ENCODE measurements around the gene GALT.

Gene GALT

DNA sequence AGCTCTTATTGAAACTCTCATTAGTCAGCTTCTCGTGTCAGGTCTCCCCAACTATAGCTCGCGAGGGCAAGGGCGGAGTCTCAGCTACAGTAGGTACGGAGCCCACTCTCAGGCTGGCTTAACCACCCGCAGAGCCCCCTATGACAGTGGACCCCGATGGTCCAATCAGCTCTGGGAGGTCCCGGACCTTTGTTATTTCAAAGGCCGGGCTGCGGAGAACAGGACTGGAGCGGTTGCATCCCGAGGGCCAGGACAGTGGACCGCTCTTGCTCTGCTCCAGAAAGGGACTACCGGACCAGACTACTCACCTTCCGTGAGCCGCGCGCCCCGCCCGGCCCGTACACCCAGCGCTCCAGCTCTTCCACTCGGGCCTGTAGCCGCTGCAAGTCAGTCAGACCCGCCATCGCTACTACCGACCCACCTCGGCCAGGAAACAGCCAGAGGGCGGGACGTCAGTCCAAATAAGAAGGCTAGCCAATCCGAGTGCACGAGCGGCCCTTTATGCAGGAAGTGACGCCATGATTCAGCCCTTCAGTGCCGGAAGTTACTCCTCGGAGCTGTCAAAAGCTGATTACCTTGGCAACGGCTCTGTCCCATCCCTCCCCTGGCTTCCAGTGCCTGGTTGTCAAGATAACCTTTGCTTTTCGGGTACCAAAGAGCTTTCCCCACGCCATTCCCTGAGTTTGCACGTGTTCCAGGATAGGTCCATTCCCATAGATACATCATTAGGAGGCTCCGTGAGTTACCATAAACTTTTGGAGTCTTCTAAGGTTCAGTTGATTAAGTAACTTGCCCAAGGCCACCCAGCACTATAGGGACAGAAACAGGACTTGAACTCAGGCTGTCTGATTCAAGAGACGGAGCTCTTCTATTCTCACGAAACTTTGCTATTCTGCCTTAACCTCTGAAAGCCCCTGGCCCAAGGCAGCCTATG is 26.1 kb upstream of the GALT start, which contains the start of gene DCTN3:
Gene DCTN3, minus strand, starts transcription at position 435 of the 934 bp plus-strand sequence. Its CDS starts 31 bp downstream, at position 404.
- H3K27me3 Mint-ChIP-seq = peaks cover 12% of the 10 kb centered on the region
- peaks cover 28% of the 10 kb centered on the region for H3K4me1 Mint-ChIP-seq (ENCODE audit: low read depth)
- H3K36me3 Mint-ChIP-seq = peaks cover 6% of the 10 kb centered on the region
- H3K27ac Mint-ChIP-seq = peak within 1 kb of the TSS; percentile 66
- no peaks in the 10 kb centered on the region for H3K9me3 Mint-ChIP-seq (ENCODE audit: low read depth)
- H3K4me3 Mint-ChIP-seq = peak within 1 kb of the TSS; percentile 95

DNA sequence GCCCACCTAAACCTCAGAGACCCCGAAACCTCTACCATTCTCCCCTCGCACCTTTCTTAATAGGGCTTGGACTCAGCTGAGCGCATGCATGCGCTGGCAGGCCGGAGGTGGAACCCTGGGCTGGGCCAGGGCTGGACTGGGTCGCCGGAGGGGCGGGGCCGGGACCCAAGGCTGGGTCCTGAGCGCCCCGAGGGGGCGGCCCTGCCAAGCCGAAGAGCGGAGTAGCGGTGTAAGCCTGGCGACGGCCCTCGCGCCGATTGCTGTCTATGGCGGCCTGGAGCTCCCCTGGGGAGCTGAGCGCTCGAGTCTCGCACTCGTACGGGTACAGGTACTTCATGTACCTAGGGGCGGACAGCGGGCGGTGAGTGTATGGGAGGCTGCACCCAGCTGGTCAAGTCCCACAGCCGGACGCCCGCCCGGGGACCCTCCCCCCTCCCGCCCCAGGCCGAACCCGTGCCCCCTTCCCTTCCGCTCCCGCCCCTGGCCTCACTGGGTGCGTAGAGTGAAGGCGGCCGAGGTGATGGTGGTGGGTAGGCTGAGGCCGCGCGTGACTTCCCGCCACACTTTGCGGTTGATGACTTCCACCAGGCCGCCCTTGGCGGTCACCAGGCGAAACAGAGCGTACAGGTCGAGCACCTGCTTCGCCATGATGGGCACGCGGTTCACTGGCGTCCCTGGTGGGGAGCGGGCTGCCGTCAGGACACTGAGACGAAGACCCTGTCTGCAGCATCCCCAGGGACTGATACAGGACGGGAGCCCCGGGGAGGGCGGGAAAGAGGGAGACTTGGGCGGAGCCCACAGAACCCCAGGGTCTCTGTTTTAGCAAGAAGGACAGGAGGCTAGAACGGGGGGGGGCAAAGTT is 22.9 kb upstream of the GALT start:
- peaks cover 32% of the 10 kb centered on the region for H3K27me3 Mint-ChIP-seq
- peak overlapping the region; percentile 66 for H3K4me3 Mint-ChIP-seq
- peaks cover 34% of the 10 kb centered on the region for H3K4me1 Mint-ChIP-seq (ENCODE audit: low read depth)
- no peak overlapping the region for H3K27ac Mint-ChIP-seq
- H3K9me3 Mint-ChIP-seq (ENCODE audit: low read depth) = no peaks in the 10 kb centered on the region
- no peaks in the 10 kb centered on the region for H3K36me3 Mint-ChIP-seq

DNA sequence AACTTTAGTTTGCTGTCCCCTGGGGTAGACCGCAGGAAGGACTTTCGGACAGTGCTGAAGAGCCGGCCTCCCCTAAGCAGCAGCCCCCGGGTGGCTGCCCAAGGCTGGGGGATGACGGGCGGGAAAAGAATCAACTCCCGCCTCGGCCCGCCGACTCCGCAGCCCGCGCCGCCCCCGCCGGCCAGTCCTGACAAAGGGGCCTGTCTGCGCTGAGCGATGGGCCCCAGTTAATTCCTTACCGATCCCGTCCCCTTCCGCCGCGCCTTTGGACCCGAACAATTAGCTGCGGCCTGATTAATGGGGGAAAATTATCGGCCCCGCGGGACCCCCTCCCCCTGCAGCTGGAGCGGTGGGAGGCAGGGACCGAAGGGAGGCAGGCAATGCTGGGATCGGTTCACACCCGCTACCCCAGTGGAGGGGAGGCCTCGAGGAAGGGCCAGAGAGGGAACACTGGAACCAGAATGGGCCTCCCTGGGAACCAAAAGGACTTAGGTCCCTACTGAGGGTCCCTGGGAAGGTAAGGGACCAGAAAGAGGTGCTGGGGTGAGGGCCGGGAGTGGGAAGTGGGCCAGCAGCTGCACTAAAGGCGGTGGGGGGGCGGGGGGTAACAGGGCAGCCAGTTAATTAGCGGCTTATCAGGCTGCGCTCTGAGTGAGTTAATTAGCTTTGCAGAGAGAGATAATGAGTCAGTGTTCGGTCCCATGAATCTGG is 21.8 kb upstream of the GALT start:
- Mint-ChIP-seq H3K4me3 (peak overlapping the region; percentile 66), H3K27me3 (peaks cover 35% of the 10 kb centered on the region), H3K9me3 (ENCODE audit: low read depth) (no peaks in the 10 kb centered on the region), H3K4me1 (ENCODE audit: low read depth) (peaks cover 31% of the 10 kb centered on the region), H3K36me3 (no peaks in the 10 kb centered on the region), H3K27ac (no peak overlapping the region)

DNA sequence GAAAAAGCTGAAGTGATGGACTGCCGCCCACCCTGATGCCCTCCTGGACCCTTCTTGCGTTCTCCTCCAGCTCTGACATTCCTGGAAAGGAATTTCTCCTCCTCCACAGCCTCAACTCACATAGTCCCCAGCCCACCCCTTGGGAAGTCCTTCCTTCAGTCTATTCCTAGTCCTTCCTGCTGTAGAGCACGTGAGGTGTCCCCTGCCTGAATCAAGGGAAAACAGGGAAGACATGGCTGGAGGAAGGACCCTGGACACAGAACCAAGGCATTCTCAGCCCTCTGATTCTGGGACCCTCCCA is 21.3 kb upstream of the GALT start:
- Mint-ChIP-seq H3K4me1 (ENCODE audit: low read depth) (peaks cover 29% of the 10 kb centered on the region), H3K4me3 (no peak overlapping the region), H3K27ac (no peak overlapping the region), H3K9me3 (ENCODE audit: low read depth) (no peaks in the 10 kb centered on the region), H3K27me3 (peaks cover 37% of the 10 kb centered on the region), H3K36me3 (no peaks in the 10 kb centered on the region)

DNA sequence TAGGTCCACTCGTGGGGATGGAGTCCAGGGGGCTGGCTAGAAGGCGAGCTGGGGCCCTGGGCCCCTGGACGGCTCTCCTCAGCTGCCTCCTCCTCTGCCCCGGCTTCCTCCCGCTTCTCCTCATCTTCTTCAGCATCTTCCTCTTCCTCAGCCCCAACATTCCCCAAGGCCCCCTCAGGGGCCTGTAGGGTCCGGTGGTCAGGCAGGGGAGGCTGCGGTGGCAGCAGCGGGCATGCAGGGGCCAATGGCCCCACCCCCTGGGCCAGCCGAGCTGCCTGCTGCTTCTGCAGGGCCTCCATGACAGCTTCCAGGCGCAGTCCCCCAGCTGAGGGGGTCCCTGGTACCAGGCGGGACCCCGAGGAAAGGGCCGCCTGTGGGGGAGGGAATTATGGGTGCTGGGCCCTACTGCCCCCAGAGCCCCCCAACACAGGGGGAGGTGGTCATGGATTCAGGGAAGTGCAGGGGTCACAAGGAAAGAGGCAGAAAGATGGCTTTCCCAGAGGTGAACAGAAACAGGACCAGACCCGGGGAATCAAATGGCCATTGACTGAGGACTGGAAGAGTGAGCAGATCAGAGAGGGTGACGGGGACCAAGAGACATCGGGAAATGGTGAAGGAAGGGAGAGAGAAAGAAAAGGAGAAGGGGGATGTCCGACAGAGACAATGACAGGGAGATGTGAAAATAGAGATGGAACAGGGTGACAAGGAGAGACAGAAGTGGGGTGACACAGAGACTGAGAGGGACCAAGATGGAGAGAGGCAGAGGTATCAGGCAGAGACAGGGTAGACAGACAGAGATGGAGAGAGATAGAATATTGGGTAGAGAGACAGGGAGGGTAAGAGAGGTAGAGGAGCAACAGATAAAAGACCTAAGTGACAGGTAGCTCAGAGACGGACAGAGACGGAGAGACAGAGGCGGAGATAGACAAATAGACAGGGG is 18.5 kb upstream of the GALT start:
- peak overlapping the region; percentile 84 for H3K4me3 Mint-ChIP-seq
- H3K36me3 Mint-ChIP-seq = no peaks in the 10 kb centered on the region
- no peaks in the 10 kb centered on the region for H3K9me3 Mint-ChIP-seq (ENCODE audit: low read depth)
- H3K4me1 Mint-ChIP-seq (ENCODE audit: low read depth) = peaks cover 25% of the 10 kb centered on the region
- peaks cover 32% of the 10 kb centered on the region for H3K27me3 Mint-ChIP-seq
- H3K27ac Mint-ChIP-seq = no peak overlapping the region

DNA sequence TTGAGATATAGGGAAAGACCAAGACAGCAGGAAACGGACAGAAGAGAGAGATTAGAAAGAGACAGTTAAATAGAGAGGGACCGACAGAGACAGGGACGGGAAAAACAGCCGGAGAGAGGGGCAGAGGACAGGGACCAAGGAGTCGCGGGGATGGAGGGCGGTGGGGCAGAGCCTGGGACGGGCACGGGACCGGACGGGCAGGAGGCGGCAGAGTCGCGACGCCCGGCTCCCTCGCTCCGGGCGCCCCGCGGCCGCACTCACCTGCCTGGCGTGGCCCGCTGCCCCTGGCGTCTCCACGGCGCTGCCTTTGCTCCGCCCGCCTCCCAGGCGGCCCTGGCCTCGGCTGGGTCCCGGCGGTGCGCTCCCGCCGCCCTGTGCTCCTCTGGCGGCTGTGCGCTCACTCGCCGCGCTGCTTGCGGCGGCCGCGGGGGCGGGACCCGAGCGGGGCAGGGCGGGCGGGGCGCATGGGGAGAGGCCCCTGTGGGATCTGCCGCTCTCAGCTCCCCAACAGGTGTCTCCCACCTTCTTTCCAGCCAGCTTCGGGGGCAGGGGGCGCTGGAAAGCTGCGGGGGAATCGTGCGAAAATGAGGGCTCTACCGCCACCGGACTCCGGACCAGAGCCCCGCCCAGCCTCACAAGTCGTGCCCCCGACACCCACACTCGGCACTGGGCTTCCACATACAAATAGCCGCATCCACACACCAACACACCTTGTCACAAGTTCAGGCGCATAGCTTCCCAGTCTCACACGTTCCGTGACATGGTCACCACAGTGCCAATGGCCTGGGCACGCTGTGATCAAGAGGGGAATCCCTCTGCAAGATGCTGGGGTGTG is 17.6 kb upstream of the GALT start, which contains the start of gene ARID3C:
Gene ARID3C, minus strand, starts transcription at position 411 of the 835 bp plus-strand sequence. CDS start 1,052 bp downstream, outside the sequence.
- Mint-ChIP-seq H3K9me3 (ENCODE audit: low read depth) (no peaks in the 10 kb centered on the region), H3K4me3 (peak within 1 kb of the TSS; percentile 86), H3K27ac (no peak within 1 kb of the TSS), H3K36me3 (no peaks in the 10 kb centered on the region), H3K4me1 (ENCODE audit: low read depth) (peaks cover 23% of the 10 kb centered on the region), H3K27me3 (peaks cover 28% of the 10 kb centered on the region)

DNA sequence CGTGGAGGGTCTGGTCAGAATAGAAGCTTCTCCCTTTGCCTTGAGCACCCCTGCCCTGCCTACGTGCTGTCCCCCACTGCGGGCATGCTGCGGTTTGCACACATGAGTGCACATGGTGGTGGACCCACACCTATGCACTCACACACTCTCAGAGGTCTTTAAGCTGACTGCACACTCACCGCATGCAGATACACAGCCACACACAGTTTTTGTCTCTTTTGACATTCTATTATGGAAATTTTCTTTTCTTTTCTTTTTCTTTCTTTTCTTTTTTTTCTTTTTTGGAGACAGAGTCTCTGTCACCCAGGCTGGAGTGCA is 17.0 kb upstream of the GALT start:
- Mint-ChIP-seq H3K4me3 (peak overlapping the region; percentile 86), H3K27ac (no peak overlapping the region), H3K9me3 (ENCODE audit: low read depth) (no peaks in the 10 kb centered on the region), H3K4me1 (ENCODE audit: low read depth) (peaks cover 26% of the 10 kb centered on the region), H3K27me3 (peaks cover 27% of the 10 kb centered on the region), H3K36me3 (no peaks in the 10 kb centered on the region)

DNA sequence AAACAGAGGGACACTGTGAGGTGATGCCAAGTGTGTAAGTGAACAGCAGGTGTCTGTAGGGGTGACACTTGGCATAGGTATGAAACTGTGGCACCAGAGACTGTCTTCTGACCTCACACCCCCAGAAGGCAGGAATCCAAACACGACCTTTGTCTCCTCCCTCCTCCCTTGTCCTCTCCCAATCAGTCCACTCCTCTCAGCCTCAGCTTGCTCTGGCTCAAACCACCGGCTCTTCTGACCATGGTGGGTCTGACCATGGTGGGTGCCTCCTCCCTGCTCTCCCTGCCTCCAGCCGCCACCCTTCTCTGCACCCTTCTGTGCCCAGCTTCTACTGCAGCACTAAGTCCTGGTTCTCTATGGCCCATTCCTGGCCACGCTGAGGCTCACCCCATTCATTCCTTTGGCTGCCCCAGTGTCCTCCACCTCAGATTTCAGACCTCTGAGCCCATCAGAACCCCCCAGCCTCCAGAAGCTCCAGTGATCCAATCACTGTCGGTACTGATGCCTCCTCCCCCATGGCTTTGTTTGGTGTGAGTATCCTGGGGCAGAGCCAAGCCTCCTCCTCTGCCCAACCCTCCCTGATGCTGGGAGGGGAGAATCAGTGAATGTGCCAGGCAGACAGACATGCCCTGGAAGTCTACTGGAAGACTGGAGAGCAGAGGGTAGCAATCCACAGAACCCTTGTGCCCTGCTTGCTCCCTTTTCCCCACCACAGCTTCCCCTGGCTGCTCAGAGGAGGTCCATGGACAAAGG is 15.9 kb upstream of the GALT start:
- peak overlapping the region; percentile 86 for H3K4me3 Mint-ChIP-seq
- H3K9me3 Mint-ChIP-seq (ENCODE audit: low read depth) = no peaks in the 10 kb centered on the region
- peaks cover 33% of the 10 kb centered on the region for H3K4me1 Mint-ChIP-seq (ENCODE audit: low read depth)
- peaks cover 25% of the 10 kb centered on the region for H3K27me3 Mint-ChIP-seq
- H3K36me3 Mint-ChIP-seq = no peaks in the 10 kb centered on the region
- H3K27ac Mint-ChIP-seq = no peak overlapping the region

DNA sequence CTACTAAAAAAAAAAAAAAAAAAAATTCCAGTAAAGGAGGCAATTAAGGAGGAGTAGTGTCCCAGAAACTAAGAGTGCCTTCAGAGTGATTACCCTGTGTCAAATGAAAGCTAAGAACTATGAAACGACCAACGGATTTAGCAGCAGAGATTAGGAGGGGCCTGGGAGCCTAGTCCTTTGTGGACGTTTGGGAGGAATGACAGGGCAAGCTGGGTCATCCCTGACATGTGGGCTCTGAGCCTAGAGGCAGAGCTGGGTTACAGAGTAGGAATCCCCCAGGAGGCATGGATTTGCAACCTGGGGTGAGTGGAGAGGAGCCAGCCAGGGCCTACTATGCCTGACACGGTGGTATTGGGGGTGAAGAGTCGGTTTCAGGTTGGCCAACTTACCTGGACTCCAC is 13.3 kb upstream of the GALT start:
- Mint-ChIP-seq H3K4me3 (no peak overlapping the region), H3K27ac (no peak overlapping the region), H3K27me3 (peaks cover 9% of the 10 kb centered on the region), H3K36me3 (peaks cover 6% of the 10 kb centered on the region), H3K4me1 (ENCODE audit: low read depth) (peaks cover 44% of the 10 kb centered on the region), H3K9me3 (ENCODE audit: low read depth) (no peaks in the 10 kb centered on the region)

DNA sequence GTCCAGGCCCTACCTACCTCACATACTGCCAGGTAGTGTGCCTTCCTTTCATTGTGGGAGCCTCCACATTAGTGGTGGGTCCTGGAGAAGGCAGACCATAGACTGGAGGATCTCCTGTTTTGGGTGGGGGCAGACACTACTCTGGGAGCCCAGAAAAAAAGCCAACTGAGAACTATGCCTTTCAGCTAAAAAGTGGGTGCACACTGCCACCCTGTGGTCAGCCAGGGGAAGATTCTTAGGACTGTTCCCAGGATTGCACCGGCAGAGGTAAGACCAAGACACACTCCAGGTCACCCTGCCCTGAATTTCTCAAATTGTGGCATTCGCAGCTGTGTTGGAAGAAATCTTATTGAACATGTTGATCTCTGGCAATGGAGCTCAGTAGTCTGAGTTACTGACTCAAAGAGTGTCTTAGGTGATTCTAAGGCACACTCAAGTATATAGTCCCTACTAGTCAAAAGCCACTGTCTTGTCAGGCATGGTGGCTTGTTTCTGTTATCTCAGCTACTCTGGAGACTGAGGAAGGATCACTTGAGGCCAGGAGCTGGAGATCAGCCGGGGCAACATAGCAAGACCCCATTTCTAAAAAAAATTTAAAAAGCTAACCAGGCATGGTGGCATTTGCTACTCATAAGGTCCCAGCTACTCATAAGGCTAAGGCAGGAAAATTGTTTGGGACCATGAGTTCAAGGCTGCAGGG is 12.5 kb upstream of the GALT start:
- Mint-ChIP-seq H3K27ac (no peak overlapping the region), H3K27me3 (peaks cover 5% of the 10 kb centered on the region), H3K4me1 (ENCODE audit: low read depth) (peaks cover 48% of the 10 kb centered on the region), H3K9me3 (ENCODE audit: low read depth) (no peaks in the 10 kb centered on the region), H3K4me3 (peak overlapping the region; percentile 30), H3K36me3 (peaks cover 6% of the 10 kb centered on the region)

DNA sequence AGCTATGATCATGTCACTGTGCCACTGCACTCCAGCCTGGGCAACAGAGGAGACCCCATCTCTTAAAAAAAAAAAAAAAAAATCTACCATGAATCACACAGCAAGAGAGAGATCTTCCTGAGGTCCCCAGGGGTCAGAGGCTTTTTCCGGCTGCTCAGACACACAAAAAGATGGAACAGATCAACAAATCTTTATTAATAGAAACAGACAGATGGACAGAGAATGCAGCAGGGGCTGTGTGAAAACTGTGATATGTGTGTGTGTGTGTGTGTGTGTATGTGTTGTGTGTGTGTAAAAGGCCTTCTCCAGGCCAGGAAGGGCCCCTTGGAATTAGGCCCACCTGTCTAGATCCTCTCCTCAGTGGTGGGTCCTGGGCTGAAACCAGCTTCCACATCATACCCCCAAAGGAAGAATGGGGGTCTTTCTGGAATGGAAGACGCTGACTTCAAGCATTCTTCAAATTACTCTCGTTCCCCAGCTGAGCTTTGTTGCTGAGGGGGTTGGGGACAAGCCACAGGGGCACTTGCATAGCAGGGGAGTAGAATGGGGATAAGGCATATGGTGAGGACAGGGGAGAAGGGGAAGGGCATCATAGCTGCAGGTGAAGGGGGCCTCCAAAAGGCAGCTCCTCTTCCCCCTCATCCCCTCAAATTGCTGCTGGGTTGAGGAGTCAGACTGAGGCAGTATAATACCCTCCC is 11.8 kb upstream of the GALT start:
- H3K4me3 Mint-ChIP-seq = peak overlapping the region; percentile 44
- peaks cover 2% of the 10 kb centered on the region for H3K27me3 Mint-ChIP-seq
- H3K9me3 Mint-ChIP-seq (ENCODE audit: low read depth) = no peaks in the 10 kb centered on the region
- H3K4me1 Mint-ChIP-seq (ENCODE audit: low read depth) = peaks cover 42% of the 10 kb centered on the region
- H3K27ac Mint-ChIP-seq = peak overlapping the region; percentile 61
- H3K36me3 Mint-ChIP-seq = peaks cover 6% of the 10 kb centered on the region

DNA sequence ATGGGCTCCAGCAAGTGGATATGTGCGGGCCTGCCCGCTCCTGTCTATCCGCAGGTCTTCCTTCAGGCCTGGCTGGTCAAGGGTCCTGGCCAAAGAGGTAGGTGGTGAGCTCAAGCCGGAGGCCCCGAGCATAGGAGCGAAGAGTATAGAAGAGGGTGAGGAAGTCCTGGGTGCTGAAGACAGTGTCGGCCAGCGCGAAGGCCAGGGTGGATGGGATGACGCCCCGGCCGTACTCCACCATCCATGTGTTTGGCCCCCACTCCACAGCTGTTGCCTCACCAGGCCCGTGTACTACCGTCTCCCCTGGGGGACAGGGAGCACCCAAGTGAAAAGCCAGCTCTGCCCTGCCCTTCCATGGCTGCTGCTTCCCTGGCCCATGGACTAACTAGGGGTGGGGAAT is 10.9 kb upstream of the GALT start:
- Mint-ChIP-seq H3K36me3 (peaks cover 6% of the 10 kb centered on the region), H3K27ac (no peak overlapping the region), H3K4me3 (peak overlapping the region; percentile 96), H3K27me3 (no peaks in the 10 kb centered on the region), H3K4me1 (ENCODE audit: low read depth) (peaks cover 41% of the 10 kb centered on the region), H3K9me3 (ENCODE audit: low read depth) (no peaks in the 10 kb centered on the region)
